ENCODE measurements around the gene PRRT1.
"Not testable (repeated sequence)": the region's sequence is repeated elsewhere in the genome, so short reads cannot be mapped to it uniquely, and the experiment has no call there.

PRRT1 gene

GRCh38 chr6:32151863-32152768, at the start of gene PRRT1:
PRRT1 (minus strand) TSS chr6:32151939; CDS start chr6:32151827, 112 bp downstream.
- in situ Hi-C loops (cut with MboI; ENCODE audit: low sequenced_read_pairs) = no loop called here

GRCh38 chr6:32200711-32201475, 49.2 kb upstream of the PRRT1 start:
- in situ Hi-C loops (cut with MboI; ENCODE audit: low sequenced_read_pairs) = no loop called here

- in situ Hi-C loops (cut with MboI; ENCODE audit: low sequenced_read_pairs) = no loop called here
Observed at GRCh38 chr6:32198866-32199265, 47.1 kb upstream of the PRRT1 start.

- in situ Hi-C loops (cut with MboI; ENCODE audit: low sequenced_read_pairs) = no loop called here
Observed at GRCh38 chr6:32198345-32198696, 46.6 kb upstream of the PRRT1 start.

- in situ Hi-C loops (cut with MboI; ENCODE audit: low sequenced_read_pairs) = no loop called here
Observed at GRCh38 chr6:32196682-32197616, 45.2 kb upstream of the PRRT1 start.

- in situ Hi-C loops (cut with MboI; ENCODE audit: low sequenced_read_pairs) = no loop called here
Observed at GRCh38 chr6:32195902-32196681, 44.4 kb upstream of the PRRT1 start.

GRCh38 chr6:32195652-32195901, 43.8 kb upstream of the PRRT1 start:
- in situ Hi-C loops (cut with MboI; ENCODE audit: low sequenced_read_pairs) = no loop called here

GRCh38 chr6:32194825-32195651, 43.3 kb upstream of the PRRT1 start:
- in situ Hi-C loops (cut with MboI; ENCODE audit: low sequenced_read_pairs) = no loop called here

GRCh38 chr6:32194388-32194787, 42.6 kb upstream of the PRRT1 start:
- in situ Hi-C loops (cut with MboI; ENCODE audit: low sequenced_read_pairs) = no loop called here

- in situ Hi-C loops (cut with MboI; ENCODE audit: low sequenced_read_pairs) = not testable (repeated sequence)
Observed at GRCh38 chr6:32193096-32193495, 41.4 kb upstream of the PRRT1 start.

- in situ Hi-C loops (cut with MboI; ENCODE audit: low sequenced_read_pairs) = no loop called here
Observed at GRCh38 chr6:32192608-32193039, 40.9 kb upstream of the PRRT1 start, which contains the start of gene GPSM3. GPSM3 (minus strand) TSS chr6:32192643; CDS start chr6:32192513, 130 bp downstream.

GRCh38 chr6:32191696-32192607, 40.2 kb upstream of the PRRT1 start:
- in situ Hi-C loops (cut with MboI; ENCODE audit: low sequenced_read_pairs) = no loop called here

GRCh38 chr6:32190911-32191677, 39.4 kb upstream of the PRRT1 start:
- in situ Hi-C loops (cut with MboI; ENCODE audit: low sequenced_read_pairs) = no loop called here

- in situ Hi-C loops (cut with MboI; ENCODE audit: low sequenced_read_pairs) = no loop called here
Observed at GRCh38 chr6:32190054-32190851, 38.5 kb upstream of the PRRT1 start, which contains the start of gene PBX2. PBX2 (minus strand) TSS chr6:32190202; CDS start chr6:32189915, 287 bp downstream.

- in situ Hi-C loops (cut with MboI; ENCODE audit: low sequenced_read_pairs) = no loop called here
Observed at GRCh38 chr6:32189742-32190053, 38.0 kb upstream of the PRRT1 start.

GRCh38 chr6:32189069-32189741, 37.5 kb upstream of the PRRT1 start:
- in situ Hi-C loops (cut with MboI; ENCODE audit: low sequenced_read_pairs) = no loop called here
